HL-60 (cell line): ENCODE measurements around the gene VASN.
A peak's percentile ranks its signal among the peaks of the same experiment; 100 is the strongest.

Experiments used
- DNase-seq, 2 experiments: peaks; one replicate each; pipeline ENCODE4 v3.0.0-alpha.2; 2010 to 2020; ENCODE audit warnings: low read depth in 1 of 2, low spot score in 1 of 2
- H3K27ac ChIP-seq: fragments of 250-450 bp; sonication (Bioruptor Pico); replicated peaks from 2 replicates; pipeline ENCODE4 v1.5.1; 2020; ENCODE audit warnings: mild to moderate bottlenecking, moderate library complexity
- H3K27me3 ChIP-seq: fragments of 250-450 bp; sonication (Bioruptor Pico); 2 replicates; pipeline ENCODE4 v1.5.1; 2021; ENCODE audit warnings: mild to moderate bottlenecking, moderate library complexity; ENCODE audit not compliant: insufficient read depth, poor library complexity, severe bottlenecking
- H3K4me3 ChIP-seq: replicated peaks from 2 replicates; pipeline ENCODE4 v1.5.1; 2011; ENCODE audit warnings: mild to moderate bottlenecking, control low read depth, low read length; ENCODE audit not compliant: insufficient read depth
- GABPA ChIP-seq: IDR thresholded peaks from 2 replicates; pipeline ENCODE4 v1.6.1; 2012; ENCODE audit warnings: low read depth
- POLR2AphosphoS5 ChIP-seq: IDR thresholded peaks from 2 replicates; pipeline ENCODE4 v1.6.1; 2012; ENCODE audit warnings: low read depth
- REST ChIP-seq: IDR thresholded peaks from 2 replicates; pipeline ENCODE4 v1.6.1; 2012; ENCODE audit warnings: low read depth; ENCODE audit not compliant: insufficient replicate concordance
- SPI1 ChIP-seq: IDR thresholded peaks from 2 replicates; pipeline ENCODE4 v1.6.1; 2012; ENCODE audit warnings: low read depth, mild to moderate bottlenecking, borderline replicate concordance
- TF ChIP-seq, protein P1 (sequence below): IDR thresholded peaks from one replicate; pipeline ENCODE4 v1.5.1; 2011; ENCODE audit warnings: low read length, control low read depth, inconsistent platforms; ENCODE audit not compliant: insufficient read depth

VASN gene

DNA sequence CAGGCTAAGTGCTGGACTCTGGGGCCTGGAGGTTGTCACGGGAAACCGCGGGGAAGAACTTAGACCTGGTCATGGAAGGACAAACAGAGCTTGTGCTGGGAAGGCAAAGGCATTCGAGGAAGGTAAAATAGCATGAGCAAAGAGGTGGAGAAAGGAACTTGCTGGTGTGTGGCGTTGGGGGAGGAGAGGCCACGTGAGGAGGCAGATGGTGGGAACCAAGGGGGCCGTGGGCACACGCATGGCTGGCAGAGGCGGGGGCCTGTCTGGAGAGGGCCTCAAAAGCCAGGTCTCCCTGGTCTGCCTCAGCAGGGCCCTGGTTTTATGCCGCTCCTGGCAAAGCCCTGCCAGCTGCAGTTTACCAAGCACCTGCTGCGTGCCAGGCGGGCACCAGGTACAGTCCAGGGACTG is 29.4 kb downstream of the VASN start:
- H3K4me3 ChIP-seq: no peak overlapping the region
- no peak for DNase-seq
- TF ChIP-seq, protein P1, sequence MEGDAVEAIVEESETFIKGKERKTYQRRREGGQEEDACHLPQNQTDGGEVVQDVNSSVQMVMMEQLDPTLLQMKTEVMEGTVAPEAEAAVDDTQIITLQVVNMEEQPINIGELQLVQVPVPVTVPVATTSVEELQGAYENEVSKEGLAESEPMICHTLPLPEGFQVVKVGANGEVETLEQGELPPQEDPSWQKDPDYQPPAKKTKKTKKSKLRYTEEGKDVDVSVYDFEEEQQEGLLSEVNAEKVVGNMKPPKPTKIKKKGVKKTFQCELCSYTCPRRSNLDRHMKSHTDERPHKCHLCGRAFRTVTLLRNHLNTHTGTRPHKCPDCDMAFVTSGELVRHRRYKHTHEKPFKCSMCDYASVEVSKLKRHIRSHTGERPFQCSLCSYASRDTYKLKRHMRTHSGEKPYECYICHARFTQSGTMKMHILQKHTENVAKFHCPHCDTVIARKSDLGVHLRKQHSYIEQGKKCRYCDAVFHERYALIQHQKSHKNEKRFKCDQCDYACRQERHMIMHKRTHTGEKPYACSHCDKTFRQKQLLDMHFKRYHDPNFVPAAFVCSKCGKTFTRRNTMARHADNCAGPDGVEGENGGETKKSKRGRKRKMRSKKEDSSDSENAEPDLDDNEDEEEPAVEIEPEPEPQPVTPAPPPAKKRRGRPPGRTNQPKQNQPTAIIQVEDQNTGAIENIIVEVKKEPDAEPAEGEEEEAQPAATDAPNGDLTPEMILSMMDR: no peak
- TF ChIP-seq POLR2AphosphoS5 (no peak), REST (no peak), GABPA (no peak), SPI1 (no peak)
- H3K27me3 ChIP-seq: no peaks in the 10 kb centered on the region
- H3K27ac ChIP-seq: no peak overlapping the region

- no peak for DNase-seq
- H3K4me3 ChIP-seq: no peak overlapping the region
- no peaks in the 10 kb centered on the region for H3K27me3 ChIP-seq
- TF ChIP-seq SPI1 (no peak), GABPA (no peak), REST (no peak), POLR2AphosphoS5 (no peak)
- TF ChIP-seq, protein P1: no peak
- no peak overlapping the region for H3K27ac ChIP-seq
Observed at GRCh38 chr16:4401510-4401909, 29.9 kb downstream of the VASN start.

DNA sequence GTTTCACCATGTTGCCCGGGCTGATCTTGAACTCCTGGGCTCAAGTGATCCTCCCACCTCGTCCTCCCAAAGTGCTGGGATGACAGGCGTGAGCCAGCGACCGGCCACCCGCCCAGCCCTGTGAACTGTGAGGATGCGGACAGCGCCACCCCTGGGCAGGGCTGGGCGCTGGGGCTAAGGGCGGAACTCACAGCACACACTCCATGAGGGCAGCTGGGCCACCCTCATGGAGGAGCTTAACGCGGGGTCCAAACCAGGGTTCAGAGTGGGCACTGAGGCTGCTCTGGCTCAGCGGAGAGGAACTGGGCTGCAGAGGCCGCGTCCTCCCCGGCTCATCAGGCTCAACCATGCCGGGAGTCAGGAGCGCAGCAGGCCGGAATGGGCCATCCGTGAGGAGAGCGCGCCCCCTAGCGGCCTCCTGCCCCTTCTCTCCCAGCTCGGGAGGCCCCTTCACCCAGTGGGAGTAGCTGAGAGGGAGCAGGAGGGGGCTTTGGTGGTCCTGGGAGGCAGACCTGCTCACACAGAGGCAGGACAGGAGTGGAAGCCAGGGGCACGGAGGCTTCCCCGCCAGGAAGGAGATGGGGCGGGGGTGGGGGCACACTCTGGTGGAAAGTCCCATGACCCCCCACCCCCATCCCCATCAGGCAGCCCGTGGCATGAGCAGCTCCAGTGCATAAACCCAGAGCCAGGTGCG is 30.9 kb downstream of the VASN start:
- peak in 1 of 2 experiments; percentile 53 for DNase-seq
- H3K27ac ChIP-seq: no peak overlapping the region

More for the DNA sequence above, 30.9 kb downstream of the VASN start:
- TF ChIP-seq SPI1: no peak
- TF ChIP-seq, protein P1: peak; percentile 71
- Histone ChIP-seq H3K27me3 (no peaks in the 10 kb centered on the region), H3K4me3 (no peak overlapping the region)
